Colon (tissue), 2 donors: ENCODE data around the gene GNS.
"Not testable (repeated sequence)": the region's sequence is repeated elsewhere in the genome, so short reads cannot be mapped to it uniquely, and the experiment has no call there.

ENCODE experiments used
- FAIRE-seq: peaks from 2 replicates; lab custom pipeline; 2012; peaks lifted over from hg19 to GRCh38; lab: Jason Lieb, UNC
- donor health status: control.
- donor health status: control.

GNS gene

GRCh38 chr12:64695550-64695949, 63.7 kb downstream of the GNS start:
- no peak for FAIRE-seq

DNA sequence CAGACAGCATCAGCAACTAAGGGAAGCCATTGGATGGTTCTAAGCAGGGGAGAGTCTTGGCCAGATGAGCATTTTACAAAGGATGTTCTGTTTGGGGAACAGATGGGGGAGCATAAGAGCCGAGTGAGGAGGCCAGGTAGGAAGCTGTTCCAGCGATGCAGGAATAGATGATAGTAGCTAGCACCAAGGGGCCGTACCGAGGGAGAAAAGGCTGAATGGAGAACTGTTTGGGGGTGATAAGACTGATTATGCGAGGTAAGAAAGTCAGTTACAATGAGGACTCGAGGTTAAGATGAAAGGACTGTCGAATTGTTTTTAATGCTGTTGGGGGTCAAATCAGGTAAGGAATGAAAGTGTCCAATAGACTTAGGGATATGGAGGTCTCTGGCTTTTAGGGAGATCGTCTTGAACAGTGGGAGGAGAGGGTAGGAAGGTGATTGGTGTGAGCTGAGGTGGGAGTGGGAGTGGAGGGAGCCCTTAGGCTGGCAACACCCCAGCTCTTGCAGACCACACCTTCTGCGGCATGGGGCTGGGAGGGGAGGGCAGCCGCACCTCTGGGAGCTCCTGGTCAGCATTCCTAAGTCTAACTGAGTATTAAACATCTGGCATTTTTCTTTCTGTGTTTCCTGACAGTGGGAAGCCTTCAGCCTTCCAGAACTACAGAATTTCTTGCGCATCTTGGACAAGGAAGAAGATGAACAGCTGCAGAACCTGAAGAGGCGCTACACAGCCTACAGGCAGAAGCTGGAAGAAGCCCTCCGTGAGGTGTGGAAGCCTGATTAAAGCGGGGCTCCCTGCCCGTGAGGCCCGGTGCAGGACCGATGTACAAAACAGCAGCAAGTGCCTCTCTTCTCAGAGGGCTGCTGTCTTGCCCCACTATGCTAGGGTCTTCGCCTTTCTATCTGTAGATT, 64.8 kb downstream of the GNS start:
- FAIRE-seq = no peak

- FAIRE-seq = no peak
Observed at GRCh38 chr12:64691795-64692583, 67.2 kb downstream of the GNS start.

- no peak for FAIRE-seq
Observed at GRCh38 chr12:64691227-64691794, 67.9 kb downstream of the GNS start.

GRCh38 chr12:64690236-64690635, 69.0 kb downstream of the GNS start:
- not testable (repeated sequence) for FAIRE-seq

- no peak for FAIRE-seq
Observed at GRCh38 chr12:64688715-64689114, 70.5 kb downstream of the GNS start.

- no peak for FAIRE-seq
Observed at GRCh38 chr12:64688219-64688618, 71.0 kb downstream of the GNS start.

- FAIRE-seq = no peak
Observed at GRCh38 chr12:64687816-64688215, 71.4 kb downstream of the GNS start.

- FAIRE-seq = no peak
Observed at GRCh38 chr12:64685605-64686004, 73.6 kb downstream of the GNS start.

GRCh38 chr12:64685050-64685449, 74.2 kb downstream of the GNS start:
- no peak for FAIRE-seq

DNA sequence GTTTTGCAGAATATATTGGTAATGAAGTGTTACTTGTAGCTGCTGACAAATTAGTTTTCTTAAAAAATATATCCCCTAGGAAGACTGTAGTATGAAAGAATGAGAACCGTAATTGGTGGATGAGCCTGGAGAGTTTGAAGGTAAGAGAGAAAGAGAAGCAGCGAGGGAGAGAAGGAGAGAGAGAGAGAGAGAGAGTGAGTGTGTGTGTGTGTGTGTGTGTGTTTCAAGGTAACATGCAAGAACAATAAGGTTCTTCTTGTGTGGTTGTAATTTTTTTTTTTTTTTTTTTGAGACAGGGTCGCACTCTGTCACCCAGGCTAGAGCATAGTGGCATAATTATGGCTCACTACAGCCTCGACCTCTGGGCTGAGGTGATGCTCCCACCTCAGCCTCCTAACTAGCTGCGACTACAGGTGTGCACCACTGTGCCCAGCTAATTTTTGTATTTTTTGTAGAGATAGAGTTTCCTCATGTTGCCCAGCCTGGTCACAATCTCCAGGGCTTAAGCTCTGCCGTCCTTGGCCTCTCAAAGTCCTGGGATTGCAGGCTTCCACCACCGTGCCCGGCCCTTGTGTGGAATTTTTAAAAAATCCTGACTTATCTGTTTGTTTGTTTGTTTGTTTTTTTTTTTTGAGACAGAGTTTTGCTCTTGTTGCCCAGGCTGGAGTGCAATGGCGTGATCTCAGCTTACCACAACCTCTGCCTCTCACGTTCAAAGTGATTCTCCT, 75.2 kb downstream of the GNS start:
- no peak for FAIRE-seq

DNA sequence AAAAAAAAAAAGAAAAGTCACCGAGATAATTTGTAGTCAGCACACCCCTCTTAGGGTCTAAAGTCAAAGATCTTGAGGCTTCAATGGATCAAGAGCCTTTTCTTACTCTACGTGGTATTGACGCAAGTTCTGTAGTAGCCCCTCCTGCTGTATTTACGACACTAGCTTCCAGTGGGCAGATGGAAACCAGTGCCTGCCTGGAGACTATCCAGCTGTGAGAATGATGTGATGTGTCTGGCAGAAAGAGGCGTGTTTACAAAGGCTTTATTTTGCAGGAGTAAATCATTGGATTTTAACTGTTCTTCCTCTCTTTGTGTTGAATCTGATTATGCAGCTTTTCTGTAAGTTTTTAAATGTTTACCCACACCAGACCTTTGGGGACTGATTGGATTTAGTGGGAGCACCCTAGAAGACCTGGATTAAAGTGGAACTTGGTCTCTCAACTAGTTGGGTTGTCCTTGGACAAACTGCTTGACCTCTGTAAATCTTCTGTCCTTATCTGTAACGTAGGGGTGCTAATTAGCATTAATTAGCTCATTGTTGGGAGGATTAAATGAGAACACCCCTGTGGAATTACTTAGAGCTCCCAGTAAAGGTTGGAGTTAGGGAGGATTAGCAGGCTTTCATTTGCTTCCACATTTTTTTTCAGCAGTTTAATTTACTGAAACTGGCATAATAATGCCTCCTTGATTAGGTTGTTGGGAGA, 76.5 kb downstream of the GNS start:
- FAIRE-seq = no peak

DNA sequence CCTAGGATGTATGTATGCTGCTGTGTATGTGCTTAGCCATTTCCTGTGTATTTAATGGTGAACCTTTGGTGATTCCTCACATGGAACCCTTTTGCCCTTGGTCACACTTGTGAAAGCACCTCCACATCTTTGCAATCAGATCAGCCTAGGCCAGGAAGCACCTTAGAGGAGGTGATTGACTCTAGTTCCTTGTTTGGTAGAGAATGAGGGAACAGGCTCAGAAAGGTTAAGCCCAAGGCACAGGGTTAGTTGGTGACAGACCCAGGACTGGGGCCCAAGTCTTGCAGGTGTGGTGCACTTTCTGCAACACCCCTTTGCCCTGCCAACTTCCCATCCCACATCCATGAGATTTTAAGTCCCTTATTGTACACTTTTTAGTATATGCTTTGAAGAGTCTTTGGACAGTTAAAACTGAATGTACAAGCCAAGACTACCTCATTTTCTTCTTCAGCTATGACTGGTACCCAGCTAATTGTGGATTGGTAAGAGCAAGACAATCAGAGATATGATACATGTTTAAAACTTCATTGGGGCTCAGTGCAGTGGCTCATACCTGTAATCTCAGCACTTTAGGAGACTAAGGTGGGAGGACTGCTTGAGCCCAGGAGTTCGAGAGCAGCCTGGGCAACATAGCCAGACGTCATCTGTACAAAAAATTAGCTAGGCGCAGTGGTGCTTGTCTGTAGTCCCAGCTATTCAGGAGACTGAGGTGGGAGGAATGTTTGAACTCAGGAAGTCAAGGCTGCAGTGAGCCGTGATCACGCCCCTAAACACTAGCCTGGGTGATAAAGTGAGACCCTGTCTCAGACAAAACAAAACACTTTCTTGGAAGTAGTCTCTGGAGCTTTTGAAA, 77.8 kb downstream of the GNS start:
- FAIRE-seq = no peak

DNA sequence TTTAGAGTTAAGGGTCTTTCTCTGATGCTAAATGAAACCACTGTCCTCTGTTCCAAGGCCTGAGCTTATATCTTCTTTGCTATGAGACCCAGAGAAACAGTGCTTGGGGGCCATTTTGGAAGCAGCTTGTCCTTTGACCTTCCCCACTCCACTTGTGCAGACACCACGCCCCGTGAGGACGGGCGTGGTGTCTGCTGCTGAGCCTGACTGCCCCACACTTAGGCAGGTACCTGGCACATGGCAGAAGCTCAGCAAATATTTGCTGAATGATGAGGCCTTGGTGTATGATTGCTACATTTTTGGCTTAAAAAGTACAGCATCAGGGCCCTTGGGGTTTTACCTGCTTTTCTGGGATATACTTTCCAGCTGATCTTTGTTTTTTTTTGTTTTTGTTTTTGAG, 79.0 kb downstream of the GNS start:
- no peak for FAIRE-seq

GRCh38 chr12:64679487-64680001, 79.7 kb downstream of the GNS start:
- no peak for FAIRE-seq

- no peak for FAIRE-seq
Observed at GRCh38 chr12:64678835-64679234, 80.4 kb downstream of the GNS start.

DNA sequence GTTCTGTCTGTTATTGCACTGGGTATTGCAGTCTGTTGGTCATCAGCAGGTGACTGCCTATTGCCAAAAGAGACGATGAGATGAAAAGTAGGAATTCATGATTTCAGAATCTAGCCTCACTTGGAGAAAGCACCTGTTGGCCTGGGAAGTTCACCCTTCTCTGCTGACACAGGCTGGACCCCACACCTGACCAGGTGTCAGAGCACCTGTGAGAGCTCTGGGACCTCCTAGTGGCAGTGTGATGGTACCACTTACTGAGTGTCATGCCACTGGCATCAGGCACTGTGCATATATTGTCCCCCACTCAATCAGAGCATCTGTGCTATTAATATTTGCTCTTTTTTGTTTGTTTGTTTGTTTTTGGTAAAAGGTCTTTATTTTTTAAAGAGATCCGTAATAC, 81.0 kb downstream of the GNS start:
- no peak for FAIRE-seq

DNA sequence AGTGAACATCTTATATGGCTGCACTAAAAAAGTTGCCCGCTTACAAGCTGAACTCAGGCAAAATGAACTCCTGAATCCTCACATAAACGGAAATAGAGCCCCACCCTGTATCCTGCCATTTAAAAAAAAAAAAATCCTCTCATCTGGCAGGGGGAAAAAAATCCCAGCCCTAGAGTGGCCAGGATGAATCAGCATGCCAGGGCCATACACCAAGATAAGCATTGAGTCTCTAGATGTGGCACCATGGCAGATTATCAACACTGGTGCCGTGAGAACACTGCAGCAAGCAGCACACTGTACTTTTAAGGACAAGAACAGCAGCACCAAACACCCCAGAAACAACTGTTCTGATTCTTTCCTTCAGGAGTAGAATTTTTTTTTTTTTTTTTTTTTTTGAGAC, 83.4 kb downstream of the GNS start:
- FAIRE-seq = no peak

DNA sequence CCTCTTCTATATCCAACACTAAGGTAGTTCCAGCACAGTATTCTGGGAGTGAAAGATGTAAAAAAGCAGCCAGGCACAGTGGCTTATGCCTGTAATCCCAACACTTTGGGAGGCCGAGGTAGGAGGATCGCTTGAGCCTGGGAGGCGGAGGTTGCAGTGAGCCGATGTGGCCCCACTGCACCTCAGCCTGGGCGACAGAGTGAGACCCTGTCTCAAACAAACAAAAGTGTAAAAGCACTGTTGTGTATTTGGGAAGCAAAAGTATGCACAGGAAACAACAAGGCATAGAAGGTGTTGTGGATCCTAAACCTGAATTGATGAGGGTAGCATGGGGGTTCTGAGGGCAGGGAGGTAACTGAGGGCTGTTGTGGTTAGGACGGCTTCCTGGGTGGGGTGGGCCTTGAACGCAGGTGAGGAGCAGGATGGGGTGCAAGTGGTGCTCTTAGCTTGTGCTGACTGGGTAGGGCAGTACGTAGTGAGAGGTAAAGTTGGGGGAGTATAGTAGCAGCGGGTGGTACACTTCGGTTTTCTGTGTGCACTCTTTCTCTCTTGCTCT, 84.8 kb downstream of the GNS start:
- no peak for FAIRE-seq

DNA sequence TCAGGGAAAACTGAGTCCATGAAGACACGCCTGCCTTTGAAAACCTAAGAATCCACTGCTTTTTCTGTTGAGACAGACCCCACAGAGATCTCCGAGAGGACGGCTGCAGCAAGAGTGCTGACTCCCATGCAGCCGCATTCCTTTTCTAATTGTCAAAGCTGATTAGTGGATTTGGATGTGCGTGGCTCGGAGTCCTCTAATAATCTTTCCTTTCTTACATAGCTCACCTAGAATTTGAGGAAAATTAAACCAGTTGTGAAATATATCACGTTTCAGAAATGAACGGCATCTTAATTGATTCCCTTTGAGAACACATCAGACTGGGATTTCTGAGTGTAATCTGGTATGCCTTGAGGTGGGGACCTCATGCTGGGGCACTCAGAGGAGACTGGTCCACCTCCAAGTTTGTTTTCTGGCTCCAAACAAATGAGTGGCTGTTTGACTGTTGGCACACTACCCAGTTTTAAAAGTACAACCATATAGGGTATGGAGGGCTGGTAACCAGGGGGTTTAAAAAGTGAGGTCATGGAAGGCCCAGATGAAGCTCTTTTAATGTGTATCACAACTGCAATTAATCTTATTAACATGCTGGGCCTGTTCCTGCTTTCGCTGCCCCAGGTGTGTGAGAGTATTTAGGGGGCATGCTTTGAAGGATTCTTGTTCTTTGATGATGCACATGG, 85.6 kb downstream of the GNS start:
- FAIRE-seq = no peak
